H9 (cell line): Measurements from ENCODE around the gene PLCB1. TPM values are rescaled to one million over a fixed set of nuclear protein-coding genes. Genes with fewer than 3 reads are reported as not detected.

Experiments
- DNase-seq: peaks from one replicate; pipeline ENCODE4 v3.0.0-alpha.2; 2017
- H2AFZ ChIP-seq: one replicate; pipeline ENCODE4 v1.6.1; 2013; ENCODE audit warnings: mild to moderate bottlenecking, low read length, control low read depth, moderate library complexity
- H2AK5ac ChIP-seq: 2 replicates; pipeline ENCODE4 v1.6.1; 2013; ENCODE audit warnings: low read length, control low read depth, mixed read lengths; ENCODE audit not compliant: insufficient read length
- H2BK120ac ChIP-seq: one replicate; pipeline ENCODE4 v1.6.1; 2013; ENCODE audit warnings: low read depth, mild to moderate bottlenecking, low read length, control low read depth, inconsistent platforms; ENCODE audit not compliant: poor library complexity, severe bottlenecking
- H2BK12ac ChIP-seq: 2 replicates; pipeline ENCODE4 v1.6.1; 2013; ENCODE audit warnings: low read length, control low read depth, mixed read lengths, low read depth; ENCODE audit not compliant: insufficient read length
- H2BK15ac ChIP-seq: 2 replicates; pipeline ENCODE4 v1.6.1; 2013; ENCODE audit warnings: low read depth, low read length, control low read depth
- H2BK20ac ChIP-seq: one replicate; pipeline ENCODE4 v1.6.1; 2013; ENCODE audit warnings: low read depth, mild to moderate bottlenecking, low read length, control low read depth, inconsistent platforms; ENCODE audit not compliant: poor library complexity, severe bottlenecking
- H2BK5ac ChIP-seq: 2 replicates; pipeline ENCODE4 v1.6.1; 2013; ENCODE audit warnings: low read length, control low read depth, mixed read lengths; ENCODE audit not compliant: insufficient read length
- H3K14ac ChIP-seq: 2 replicates; pipeline ENCODE4 v1.6.1; 2013; ENCODE audit warnings: low read length, control low read depth; ENCODE audit not compliant: insufficient read depth
- H3K18ac ChIP-seq: 2 replicates; pipeline ENCODE4 v1.6.1; 2013; ENCODE audit warnings: low read depth, mild to moderate bottlenecking, mixed read lengths, low read length, control low read depth; ENCODE audit not compliant: insufficient read length
- H3K23ac ChIP-seq: 2 replicates; pipeline ENCODE4 v1.6.1; 2013; ENCODE audit warnings: low read length, control low read depth, mixed read lengths, low read depth; ENCODE audit not compliant: insufficient read length
- H3K23me2 ChIP-seq: 2 replicates; pipeline ENCODE4 v1.6.1; 2013; ENCODE audit warnings: low read depth, mild to moderate bottlenecking, mixed read lengths, low read length, control low read depth; ENCODE audit not compliant: insufficient read length, poor library complexity, severe bottlenecking
- H3K27ac ChIP-seq: 2 replicates; pipeline ENCODE4 v1.5.1; 2013; ENCODE audit warnings: low read length, control low read depth, mixed read lengths, low read depth; ENCODE audit not compliant: insufficient read length
- H3K27me3 ChIP-seq: 2 replicates; pipeline ENCODE4 v1.6.1; 2013; ENCODE audit warnings: low read length, control low read depth, inconsistent platforms; ENCODE audit not compliant: insufficient read depth
- H3K4ac ChIP-seq: 2 replicates; pipeline ENCODE4 v1.6.1; 2013; ENCODE audit warnings: low read depth, mild to moderate bottlenecking, control low read depth, inconsistent platforms, low read length, moderate library complexity
- H3K4me1 ChIP-seq: 2 replicates; pipeline ENCODE4 v1.6.1; 2013; ENCODE audit warnings: low read length, control low read depth, inconsistent platforms; ENCODE audit not compliant: insufficient read depth
- H3K4me2 ChIP-seq: 2 replicates; pipeline ENCODE4 v1.6.1; 2013; ENCODE audit warnings: low read length, control low read depth, mixed read lengths; ENCODE audit not compliant: insufficient read length, insufficient read depth
- H3K56ac ChIP-seq: 2 replicates; pipeline ENCODE4 v1.6.1; 2013; ENCODE audit warnings: low read depth, mild to moderate bottlenecking, mixed read lengths, low read length, control low read depth; ENCODE audit not compliant: insufficient read length
- H3K79me1 ChIP-seq: 2 replicates; pipeline ENCODE4 v1.6.1; 2013; ENCODE audit warnings: low read depth, mild to moderate bottlenecking, moderate library complexity, low read length, control low read depth, inconsistent platforms; ENCODE audit not compliant: insufficient read depth, poor library complexity, severe bottlenecking
- H3K79me2 ChIP-seq: 2 replicates; pipeline ENCODE4 v1.6.1; 2013; ENCODE audit warnings: low read length, control low read depth, inconsistent platforms; ENCODE audit not compliant: insufficient read depth
- H3K9ac ChIP-seq: 2 replicates; pipeline ENCODE4 v1.6.1; 2013; ENCODE audit warnings: low read length, control low read depth, mixed read lengths; ENCODE audit not compliant: insufficient read length; ENCODE audit errors: extremely low read depth
- H3K9me3 ChIP-seq: one replicate; pipeline ENCODE4 v1.6.1; 2013; ENCODE audit warnings: low read depth, low read length, inconsistent platforms; ENCODE audit not compliant: control insufficient read depth
- H3T11ph ChIP-seq: one replicate; pipeline ENCODE4 v1.6.1; 2013; ENCODE audit warnings: mild to moderate bottlenecking, low read length, control low read depth, inconsistent platforms
- H4K20me1 ChIP-seq: one replicate; pipeline ENCODE4 v1.6.1; 2013; ENCODE audit not compliant: control insufficient read depth, insufficient read length, insufficient read depth
- H4K5ac ChIP-seq: 2 replicates; pipeline ENCODE4 v1.6.1; 2013; ENCODE audit warnings: low read depth, mild to moderate bottlenecking, mixed read lengths, low read length, control low read depth; ENCODE audit not compliant: insufficient read length
- H4K8ac ChIP-seq: replicated peaks from 2 replicates; pipeline ENCODE4 v1.6.1; 2013; ENCODE audit warnings: low read length, control low read depth, mixed read lengths, low read depth; ENCODE audit not compliant: insufficient read length
- H4K91ac ChIP-seq: 2 replicates; pipeline ENCODE4 v1.6.1; 2013; ENCODE audit warnings: low read depth, mild to moderate bottlenecking, moderate library complexity, mixed read lengths, low read length, control low read depth; ENCODE audit not compliant: insufficient read length
- H3K27ac Mint-ChIP-seq, 3 experiments: 2 replicates in 2 of 3; 3 replicates in 1 of 3; pipeline ENCODE4 v1.8.0; 2020 to 2021; ENCODE audit warnings: mixed read lengths in 3 of 3, mild to moderate bottlenecking in 1 of 3, moderate library complexity in 1 of 3
- H3K27me3 Mint-ChIP-seq: 2 replicates; pipeline ENCODE4 v1.8.0; 2021; ENCODE audit warnings: low read depth, mild to moderate bottlenecking, moderate library complexity, mixed read lengths
- H3K36me3 Mint-ChIP-seq, 3 experiments: 2 replicates in 2 of 3; 3 replicates in 1 of 3; pipeline ENCODE4 v1.8.0; 2020 to 2021; ENCODE audit warnings: low read depth in 3 of 3, mixed read lengths in 3 of 3; ENCODE audit not compliant: insufficient read depth in 1 of 3
- H3K4me1 Mint-ChIP-seq, 2 experiments: 2 replicates each; pipeline ENCODE4 v1.8.0; 2020; ENCODE audit warnings: mixed read lengths in 2 of 2
- H3K4me3 Mint-ChIP-seq, 2 experiments: 2 replicates in 1 of 2; 3 replicates in 1 of 2; pipeline ENCODE4 v1.8.0; 2020 to 2021; ENCODE audit warnings: mild to moderate bottlenecking in 2 of 2, mixed read lengths in 2 of 2, moderate library complexity in 1 of 2
- H3K9me3 Mint-ChIP-seq, 2 experiments: 2 replicates in 1 of 2; 3 replicates in 1 of 2; pipeline ENCODE4 v1.8.0; 2020; ENCODE audit warnings: mild to moderate bottlenecking in 2 of 2, mixed read lengths in 2 of 2, moderate library complexity in 1 of 2
- WGBS: extraction: QIAGEN DNeasy Blood & Tissue Kit; methylation state at CpG from one replicate; pipeline ENCODE4 v1.1.7; 2013; ENCODE audit warnings: missing lambda C conversion rate, low lambda C conversion rate, mixed read lengths; ENCODE audit not compliant: insufficient read length; ENCODE audit errors: extremely low coverage; 5-methylcytosine and 5-hydroxymethylcytosine counted together
- total RNA-seq: library from RNA; stranded (reverse); gene quantifications from 2 replicates; pipeline ENCODE4 v1.2.1, GENCODE V29; 2021
- TF ChIP-seq, protein P1 (sequence below): fragments of 200-600 bp; sonication (generic); conservative IDR thresholded peaks from 3 replicates; pipeline ENCODE4 v1.8.0; 2021; ENCODE audit warnings: antibody characterized with exemption, mild to moderate bottlenecking

The PLCB1 gene
- total RNA-seq, 1 experiment from 2014 or later = 11.5 TPM

DNA sequence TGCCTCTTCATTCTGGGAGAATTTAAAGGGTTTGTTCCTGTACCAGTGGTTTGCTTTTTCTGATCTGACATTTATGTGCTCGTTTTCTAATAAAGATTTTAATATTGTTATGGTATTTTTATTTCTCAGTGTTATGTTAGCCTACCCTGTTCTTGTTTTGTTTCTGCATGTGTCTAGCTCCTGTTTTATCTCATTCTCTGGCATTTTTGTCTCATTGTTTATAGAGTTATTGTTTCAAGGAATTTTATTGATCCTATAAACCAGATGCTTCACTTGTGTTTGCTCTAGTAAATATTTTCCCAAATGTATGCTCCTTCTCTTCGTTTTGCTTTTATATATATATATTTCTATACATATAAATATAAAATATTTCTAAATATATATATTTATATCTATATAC, 152.8 kb downstream of the PLCB1 start:
- no CpG with 5 or more reads among the region's 2 CpGs for WGBS
- Mint-ChIP-seq H3K36me3 (no peaks in the 10 kb centered on the region), H3K4me3 (no peak overlapping the region), H3K27me3 (no peaks in the 10 kb centered on the region), H3K9me3 (no peaks in the 10 kb centered on the region), H3K4me1 (no peaks in the 10 kb centered on the region), H3K27ac (no peak overlapping the region)
- no peaks in the 10 kb centered on the region for H3K23me2 ChIP-seq
- no peak overlapping the region for H3K27ac ChIP-seq
- H2BK120ac ChIP-seq = no peak overlapping the region
- no peaks in the 10 kb centered on the region for H3K9me3 ChIP-seq
- no peak overlapping the region for H3K56ac ChIP-seq
- no peak overlapping the region for H2BK5ac ChIP-seq
- H3K79me2 ChIP-seq = no peaks in the 10 kb centered on the region
- H2BK12ac ChIP-seq = no peak overlapping the region
- H3K4me1 ChIP-seq = no peaks in the 10 kb centered on the region
- H2BK20ac ChIP-seq = no peak overlapping the region
- H3T11ph ChIP-seq = no peak overlapping the region
- H3K79me1 ChIP-seq = no peaks in the 10 kb centered on the region
- H4K20me1 ChIP-seq = no peaks in the 10 kb centered on the region
- DNase-seq = no peak
- no peak overlapping the region for H2AK5ac ChIP-seq
- no peak overlapping the region for H3K18ac ChIP-seq
- H2AFZ ChIP-seq = no peak overlapping the region
- TF ChIP-seq, protein P1, sequence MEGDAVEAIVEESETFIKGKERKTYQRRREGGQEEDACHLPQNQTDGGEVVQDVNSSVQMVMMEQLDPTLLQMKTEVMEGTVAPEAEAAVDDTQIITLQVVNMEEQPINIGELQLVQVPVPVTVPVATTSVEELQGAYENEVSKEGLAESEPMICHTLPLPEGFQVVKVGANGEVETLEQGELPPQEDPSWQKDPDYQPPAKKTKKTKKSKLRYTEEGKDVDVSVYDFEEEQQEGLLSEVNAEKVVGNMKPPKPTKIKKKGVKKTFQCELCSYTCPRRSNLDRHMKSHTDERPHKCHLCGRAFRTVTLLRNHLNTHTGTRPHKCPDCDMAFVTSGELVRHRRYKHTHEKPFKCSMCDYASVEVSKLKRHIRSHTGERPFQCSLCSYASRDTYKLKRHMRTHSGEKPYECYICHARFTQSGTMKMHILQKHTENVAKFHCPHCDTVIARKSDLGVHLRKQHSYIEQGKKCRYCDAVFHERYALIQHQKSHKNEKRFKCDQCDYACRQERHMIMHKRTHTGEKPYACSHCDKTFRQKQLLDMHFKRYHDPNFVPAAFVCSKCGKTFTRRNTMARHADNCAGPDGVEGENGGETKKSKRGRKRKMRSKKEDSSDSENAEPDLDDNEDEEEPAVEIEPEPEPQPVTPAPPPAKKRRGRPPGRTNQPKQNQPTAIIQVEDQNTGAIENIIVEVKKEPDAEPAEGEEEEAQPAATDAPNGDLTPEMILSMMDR = no peak
- no peak overlapping the region for H3K9ac ChIP-seq
- no peak overlapping the region for H4K8ac ChIP-seq
- no peak overlapping the region for H4K5ac ChIP-seq
- no peak overlapping the region for H2BK15ac ChIP-seq
- H3K27me3 ChIP-seq = no peaks in the 10 kb centered on the region
- no peak overlapping the region for H3K14ac ChIP-seq
- no peak overlapping the region for H3K23ac ChIP-seq
- no peak overlapping the region for H3K4ac ChIP-seq
- no peak overlapping the region for H4K91ac ChIP-seq
- no peak overlapping the region for H3K4me2 ChIP-seq
